ENCODE results near the gene JUN.
A peak's percentile ranks its signal among the peaks of the same experiment; 100 is the strongest.

Gene JUN

GRCh38 chr1:58754683-58755467 lies 29.0 kb downstream of the JUN start:
- no peak overlapping the region for H3K4me3 ChIP-seq (ENCODE audit: low read depth, low read length)
- TF ChIP-seq MAX (IDR thresholded peaks at IDR 0.05; ENCODE audit: low read depth, low read length) (0 out of 2 replicates have a peak, but pooled peaks have one; percentile 25), POLR2A (IDR thresholded peaks at IDR 0.05; ENCODE audit: extremely low read depth, insufficient read length) (no peak), CTCF (IDR thresholded peaks at IDR 0.05; ENCODE audit: low read depth, low read length) (no peak), MYC (IDR thresholded peaks at IDR 0.05; ENCODE audit: low read depth, low read length) (no peak)
- DNase-seq (ENCODE audit: low read depth), result peak; percentile 67

GRCh38 chr1:58754073-58754613 lies 29.7 kb downstream of the JUN start:
- no peak overlapping the region for H3K4me3 ChIP-seq (ENCODE audit: low read depth, low read length)
- no peak for DNase-seq (ENCODE audit: low read depth)
- TF ChIP-seq MAX (IDR thresholded peaks at IDR 0.05; ENCODE audit: low read depth, low read length), result no peak
- TF ChIP-seq MYC (IDR thresholded peaks at IDR 0.05; ENCODE audit: low read depth, low read length), result no peak
- TF ChIP-seq CTCF (IDR thresholded peaks at IDR 0.05; ENCODE audit: low read depth, low read length), result no peak
- TF ChIP-seq POLR2A (IDR thresholded peaks at IDR 0.05; ENCODE audit: extremely low read depth, insufficient read length), result no peak

DNA sequence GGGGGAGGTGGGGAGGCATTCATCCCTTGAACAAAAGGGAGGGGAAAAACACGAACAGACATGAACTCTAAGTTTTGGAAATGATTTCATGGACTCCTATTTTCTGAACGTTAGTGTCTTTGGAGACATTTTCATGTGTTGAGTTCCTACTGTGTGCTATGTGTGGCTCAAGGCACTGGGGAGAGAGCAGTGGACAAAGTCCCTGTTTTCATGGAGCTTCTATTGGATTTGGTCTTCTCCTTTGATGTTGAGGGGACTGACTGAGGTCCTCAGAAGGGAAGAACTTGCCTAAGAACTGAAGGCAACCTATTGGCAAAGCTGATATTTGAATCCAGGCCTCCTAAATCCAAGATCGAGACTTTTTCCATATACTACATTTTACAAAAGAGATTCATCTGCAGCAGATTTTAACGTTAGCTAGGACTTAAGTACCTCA lies 30.4 kb downstream of the JUN start:
- no peak for TF ChIP-seq MAX (IDR thresholded peaks at IDR 0.05; ENCODE audit: low read depth, low read length)
- TF ChIP-seq POLR2A (IDR thresholded peaks at IDR 0.05; ENCODE audit: extremely low read depth, insufficient read length), result no peak
- TF ChIP-seq CTCF (IDR thresholded peaks at IDR 0.05; ENCODE audit: low read depth, low read length), result no peak
- no peak for TF ChIP-seq MYC (IDR thresholded peaks at IDR 0.05; ENCODE audit: low read depth, low read length)
- no peak overlapping the region for H3K4me3 ChIP-seq (ENCODE audit: low read depth, low read length)
- no peak for DNase-seq (ENCODE audit: low read depth)

DNA sequence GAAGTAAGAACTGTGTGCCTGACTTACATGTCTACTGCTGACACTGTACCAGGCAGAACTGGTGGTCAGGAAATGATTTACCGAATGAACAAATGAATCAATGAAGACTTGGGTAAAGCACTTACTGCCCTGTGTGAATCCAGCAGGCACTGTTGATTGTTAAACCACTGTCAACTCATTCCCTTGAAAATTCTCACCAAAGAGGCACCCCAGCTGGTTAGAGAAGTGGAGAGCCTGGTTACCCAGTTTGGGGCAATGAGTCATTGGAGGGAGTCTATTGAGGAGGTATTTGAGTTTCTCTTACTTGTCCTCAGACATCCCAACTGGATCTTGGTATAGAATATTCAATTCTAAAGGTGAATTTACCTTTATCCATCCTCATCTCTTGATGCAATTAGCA lies 34.2 kb downstream of the JUN start:
- H3K4me3 ChIP-seq (ENCODE audit: low read depth, low read length), result no peak overlapping the region
- TF ChIP-seq CTCF (IDR thresholded peaks at IDR 0.05; ENCODE audit: low read depth, low read length), result no peak
- no peak for TF ChIP-seq MYC (IDR thresholded peaks at IDR 0.05; ENCODE audit: low read depth, low read length)
- TF ChIP-seq MAX (IDR thresholded peaks at IDR 0.05; ENCODE audit: low read depth, low read length), result no peak
- TF ChIP-seq POLR2A (IDR thresholded peaks at IDR 0.05; ENCODE audit: extremely low read depth, insufficient read length), result no peak
- no peak for DNase-seq (ENCODE audit: low read depth)

- TF ChIP-seq POLR2A (IDR thresholded peaks at IDR 0.05; ENCODE audit: extremely low read depth, insufficient read length) (no peak), MAX (IDR thresholded peaks at IDR 0.05; ENCODE audit: low read depth, low read length) (no peak), MYC (IDR thresholded peaks at IDR 0.05; ENCODE audit: low read depth, low read length) (no peak), CTCF (IDR thresholded peaks at IDR 0.05; ENCODE audit: low read depth, low read length) (no peak)
- DNase-seq (ENCODE audit: low read depth), result no peak
- no peak overlapping the region for H3K4me3 ChIP-seq (ENCODE audit: low read depth, low read length)
Measured at GRCh38 chr1:58748666-58749065, 35.2 kb downstream of the JUN start.
